Body of pancreas (tissue), 4 donors: ENCODE data around the gene ANXA3.

ENCODE experiments used
- CTCF ChIP-seq, 7 experiments: fragments of 450-650 bp in 4 of 7; fragments of 200-600 bp in 3 of 7; sonication (generic) in 3 of 7; IDR thresholded peaks; one replicate each; pipeline ENCODE4 v1.5.1; 2016 to 2019; ENCODE audit warnings: antibody characterized with exemption in 7 of 7
- POLR2A ChIP-seq, 3 donors: fragments of 450-650 bp; IDR thresholded peaks; one replicate each; pipeline ENCODE4 v1.6.1; 2016; ENCODE audit warnings: antibody characterized with exemption in 3 of 3, mild to moderate bottlenecking in 2 of 3

GRCh38 chr4:78529569-78530209, 21.9 kb upstream of the ANXA3 start:
- TF ChIP-seq POLR2A (IDR thresholded peaks at IDR 0.05) (no peak), CTCF (IDR thresholded peaks at IDR 0.05) (no peak)
